Measurements from ENCODE around the gene NUDC. TPM values are rescaled to one million over a fixed set of nuclear protein-coding genes. Genes with fewer than 3 reads are reported as not detected.

Gene NUDC
- total and polyA plus RNA-seq, 2 of the 13 experiments (the other 11 are each of a cell fraction or from before 2014, with no cell fraction given), result 34.7 to 104 TPM

DNA sequence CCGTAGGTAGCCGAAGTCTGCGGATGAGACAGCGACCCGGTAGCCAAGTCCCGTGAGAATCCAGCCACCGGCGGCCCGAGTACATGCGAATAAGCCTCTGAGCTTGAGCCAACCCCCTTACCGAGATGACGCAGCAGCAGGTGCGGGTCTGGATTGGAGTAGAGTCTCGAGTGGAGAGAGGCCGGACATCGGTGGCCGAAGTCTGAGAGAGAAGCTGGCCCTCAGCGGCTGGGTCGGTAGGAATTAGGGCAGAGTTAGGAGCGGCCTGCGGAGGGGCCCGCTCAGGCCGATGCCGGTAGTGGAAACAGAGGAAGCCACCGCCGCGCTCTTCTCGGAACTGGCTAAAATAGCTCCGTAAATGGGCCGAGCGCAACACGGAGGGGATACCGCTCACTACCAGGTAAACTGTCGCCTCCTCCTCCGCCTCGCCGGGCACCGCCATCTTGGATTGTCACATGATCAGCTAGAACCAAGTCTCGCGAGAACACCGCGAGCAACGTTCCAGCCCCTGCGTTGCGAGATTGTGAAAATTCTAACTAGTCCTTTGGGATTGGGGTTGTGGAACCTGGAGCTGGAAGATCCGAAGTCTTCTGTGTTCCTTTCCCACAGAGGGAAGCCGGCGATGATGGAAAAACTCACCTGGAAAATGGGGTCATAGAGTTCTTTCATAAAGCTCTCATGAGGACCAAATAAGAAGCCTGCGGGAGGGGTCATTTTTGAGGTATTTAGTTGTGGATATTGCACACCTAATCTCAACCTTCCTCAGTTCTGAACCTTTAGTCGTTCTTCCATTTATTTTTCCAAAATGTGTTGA, 21.3 kb upstream of the NUDC start, which contains the start of gene GPATCH3 (continued):
- TF ChIP-seq, protein P1, sequence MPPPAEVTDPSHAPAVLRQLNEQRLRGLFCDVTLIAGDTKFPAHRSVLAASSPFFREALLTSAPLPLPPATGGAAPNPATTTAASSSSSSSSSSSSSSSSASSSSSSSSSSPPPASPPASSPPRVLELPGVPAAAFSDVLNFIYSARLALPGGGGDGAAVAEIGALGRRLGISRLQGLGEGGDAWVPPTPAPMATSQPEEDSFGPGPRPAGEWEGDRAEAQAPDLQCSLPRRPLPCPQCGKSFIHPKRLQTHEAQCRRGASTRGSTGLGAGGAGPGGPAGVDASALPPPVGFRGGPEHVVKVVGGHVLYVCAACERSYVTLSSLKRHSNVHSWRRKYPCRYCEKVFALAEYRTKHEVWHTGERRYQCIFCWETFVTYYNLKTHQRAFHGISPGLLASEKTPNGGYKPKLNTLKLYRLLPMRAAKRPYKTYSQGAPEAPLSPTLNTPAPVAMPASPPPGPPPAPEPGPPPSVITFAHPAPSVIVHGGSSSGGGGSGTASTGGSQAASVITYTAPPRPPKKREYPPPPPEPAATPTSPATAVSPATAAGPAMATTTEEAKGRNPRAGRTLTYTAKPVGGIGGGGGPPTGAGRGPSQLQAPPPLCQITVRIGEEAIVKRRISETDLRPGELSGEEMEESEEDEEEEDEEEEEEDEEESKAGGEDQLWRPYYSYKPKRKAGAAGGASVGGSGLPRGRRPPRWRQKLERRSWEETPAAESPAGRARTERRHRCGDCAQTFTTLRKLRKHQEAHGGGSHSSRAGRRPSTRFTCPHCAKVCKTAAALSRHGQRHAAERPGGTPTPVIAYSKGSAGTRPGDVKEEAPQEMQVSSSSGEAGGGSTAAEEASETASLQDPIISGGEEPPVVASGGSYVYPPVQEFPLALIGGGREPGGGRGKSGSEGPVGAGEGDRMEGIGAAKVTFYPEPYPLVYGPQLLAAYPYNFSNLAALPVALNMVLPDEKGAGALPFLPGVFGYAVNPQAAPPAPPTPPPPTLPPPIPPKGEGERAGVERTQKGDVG (CRISPR knock-in tag; IDR thresholded peaks at IDR 0.05; ENCODE audit: borderline replicate concordance), result no peak
- peak; percentile 12; the same call in 1 of the 2 replicates for TF ChIP-seq ZBTB7B (CRISPR knock-in tag; IDR thresholded peaks at IDR 0.05)
- no peak for TF ChIP-seq ZFYVE20 (CRISPR knock-in tag; IDR thresholded peaks at IDR 0.05; ENCODE audit: borderline replicate concordance, low read depth)
- TF ChIP-seq HDAC6 (IDR thresholded peaks at IDR 0.05; ENCODE audit: low read depth, low read length), result no peak
- peak; percentile 45 for TF ChIP-seq BRD4 (CRISPR knock-in tag; IDR thresholded peaks at IDR 0.05)
- 0 out of 2 replicates have a peak, but pooled peaks have one; percentile 18 for TF ChIP-seq ZNF121 (CRISPR knock-in tag; IDR thresholded peaks at IDR 0.05)
- TF ChIP-seq, protein P2, sequence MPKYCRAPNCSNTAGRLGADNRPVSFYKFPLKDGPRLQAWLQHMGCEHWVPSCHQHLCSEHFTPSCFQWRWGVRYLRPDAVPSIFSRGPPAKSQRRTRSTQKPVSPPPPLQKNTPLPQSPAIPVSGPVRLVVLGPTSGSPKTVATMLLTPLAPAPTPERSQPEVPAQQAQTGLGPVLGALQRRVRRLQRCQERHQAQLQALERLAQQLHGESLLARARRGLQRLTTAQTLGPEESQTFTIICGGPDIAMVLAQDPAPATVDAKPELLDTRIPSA (CRISPR knock-in tag; IDR thresholded peaks at IDR 0.05; ENCODE audit: borderline replicate concordance), result no peak
- TF ChIP-seq, protein P3, sequence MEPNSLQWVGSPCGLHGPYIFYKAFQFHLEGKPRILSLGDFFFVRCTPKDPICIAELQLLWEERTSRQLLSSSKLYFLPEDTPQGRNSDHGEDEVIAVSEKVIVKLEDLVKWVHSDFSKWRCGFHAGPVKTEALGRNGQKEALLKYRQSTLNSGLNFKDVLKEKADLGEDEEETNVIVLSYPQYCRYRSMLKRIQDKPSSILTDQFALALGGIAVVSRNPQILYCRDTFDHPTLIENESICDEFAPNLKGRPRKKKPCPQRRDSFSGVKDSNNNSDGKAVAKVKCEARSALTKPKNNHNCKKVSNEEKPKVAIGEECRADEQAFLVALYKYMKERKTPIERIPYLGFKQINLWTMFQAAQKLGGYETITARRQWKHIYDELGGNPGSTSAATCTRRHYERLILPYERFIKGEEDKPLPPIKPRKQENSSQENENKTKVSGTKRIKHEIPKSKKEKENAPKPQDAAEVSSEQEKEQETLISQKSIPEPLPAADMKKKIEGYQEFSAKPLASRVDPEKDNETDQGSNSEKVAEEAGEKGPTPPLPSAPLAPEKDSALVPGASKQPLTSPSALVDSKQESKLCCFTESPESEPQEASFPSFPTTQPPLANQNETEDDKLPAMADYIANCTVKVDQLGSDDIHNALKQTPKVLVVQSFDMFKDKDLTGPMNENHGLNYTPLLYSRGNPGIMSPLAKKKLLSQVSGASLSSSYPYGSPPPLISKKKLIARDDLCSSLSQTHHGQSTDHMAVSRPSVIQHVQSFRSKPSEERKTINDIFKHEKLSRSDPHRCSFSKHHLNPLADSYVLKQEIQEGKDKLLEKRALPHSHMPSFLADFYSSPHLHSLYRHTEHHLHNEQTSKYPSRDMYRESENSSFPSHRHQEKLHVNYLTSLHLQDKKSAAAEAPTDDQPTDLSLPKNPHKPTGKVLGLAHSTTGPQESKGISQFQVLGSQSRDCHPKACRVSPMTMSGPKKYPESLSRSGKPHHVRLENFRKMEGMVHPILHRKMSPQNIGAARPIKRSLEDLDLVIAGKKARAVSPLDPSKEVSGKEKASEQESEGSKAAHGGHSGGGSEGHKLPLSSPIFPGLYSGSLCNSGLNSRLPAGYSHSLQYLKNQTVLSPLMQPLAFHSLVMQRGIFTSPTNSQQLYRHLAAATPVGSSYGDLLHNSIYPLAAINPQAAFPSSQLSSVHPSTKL (CRISPR knock-in tag; IDR thresholded peaks at IDR 0.05), result peak; percentile 71
- TF ChIP-seq ZNF557 (CRISPR knock-in tag; IDR thresholded peaks at IDR 0.05), result no peak
- 0 out of 2 replicates have a peak, but pooled peaks have one; percentile 42 for TF ChIP-seq ZNF136 (CRISPR knock-in tag; IDR thresholded peaks at IDR 0.05; ENCODE audit: low read depth)
- TF ChIP-seq, protein P4, sequence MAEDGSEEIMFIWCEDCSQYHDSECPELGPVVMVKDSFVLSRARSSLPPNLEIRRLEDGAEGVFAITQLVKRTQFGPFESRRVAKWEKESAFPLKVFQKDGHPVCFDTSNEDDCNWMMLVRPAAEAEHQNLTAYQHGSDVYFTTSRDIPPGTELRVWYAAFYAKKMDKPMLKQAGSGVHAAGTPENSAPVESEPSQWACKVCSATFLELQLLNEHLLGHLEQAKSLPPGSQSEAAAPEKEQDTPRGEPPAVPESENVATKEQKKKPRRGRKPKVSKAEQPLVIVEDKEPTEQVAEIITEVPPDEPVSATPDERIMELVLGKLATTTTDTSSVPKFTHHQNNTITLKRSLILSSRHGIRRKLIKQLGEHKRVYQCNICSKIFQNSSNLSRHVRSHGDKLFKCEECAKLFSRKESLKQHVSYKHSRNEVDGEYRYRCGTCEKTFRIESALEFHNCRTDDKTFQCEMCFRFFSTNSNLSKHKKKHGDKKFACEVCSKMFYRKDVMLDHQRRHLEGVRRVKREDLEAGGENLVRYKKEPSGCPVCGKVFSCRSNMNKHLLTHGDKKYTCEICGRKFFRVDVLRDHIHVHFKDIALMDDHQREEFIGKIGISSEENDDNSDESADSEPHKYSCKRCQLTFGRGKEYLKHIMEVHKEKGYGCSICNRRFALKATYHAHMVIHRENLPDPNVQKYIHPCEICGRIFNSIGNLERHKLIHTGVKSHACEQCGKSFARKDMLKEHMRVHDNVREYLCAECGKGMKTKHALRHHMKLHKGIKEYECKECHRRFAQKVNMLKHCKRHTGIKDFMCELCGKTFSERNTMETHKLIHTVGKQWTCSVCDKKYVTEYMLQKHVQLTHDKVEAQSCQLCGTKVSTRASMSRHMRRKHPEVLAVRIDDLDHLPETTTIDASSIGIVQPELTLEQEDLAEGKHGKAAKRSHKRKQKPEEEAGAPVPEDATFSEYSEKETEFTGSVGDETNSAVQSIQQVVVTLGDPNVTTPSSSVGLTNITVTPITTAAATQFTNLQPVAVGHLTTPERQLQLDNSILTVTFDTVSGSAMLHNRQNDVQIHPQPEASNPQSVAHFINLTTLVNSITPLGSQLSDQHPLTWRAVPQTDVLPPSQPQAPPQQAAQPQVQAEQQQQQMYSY (CRISPR knock-in tag; IDR thresholded peaks at IDR 0.05), result 0 out of 2 replicates have a peak, but pooled peaks have one; percentile 29
- TF ChIP-seq ZNF678 (CRISPR knock-in tag; IDR thresholded peaks at IDR 0.05), result no peak
- TF ChIP-seq, protein P5, sequence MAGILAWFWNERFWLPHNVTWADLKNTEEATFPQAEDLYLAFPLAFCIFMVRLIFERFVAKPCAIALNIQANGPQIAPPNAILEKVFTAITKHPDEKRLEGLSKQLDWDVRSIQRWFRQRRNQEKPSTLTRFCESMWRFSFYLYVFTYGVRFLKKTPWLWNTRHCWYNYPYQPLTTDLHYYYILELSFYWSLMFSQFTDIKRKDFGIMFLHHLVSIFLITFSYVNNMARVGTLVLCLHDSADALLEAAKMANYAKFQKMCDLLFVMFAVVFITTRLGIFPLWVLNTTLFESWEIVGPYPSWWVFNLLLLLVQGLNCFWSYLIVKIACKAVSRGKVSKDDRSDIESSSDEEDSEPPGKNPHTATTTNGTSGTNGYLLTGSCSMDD (CRISPR knock-in tag; IDR thresholded peaks at IDR 0.05), result no peak

Data from HepG2 (cell line).